Activated B cell treated with CpG ODN at 0.5 μM for 24 hours (primary cell): ENCODE measurements around the gene CAST. TPM values are rescaled to one million over a fixed set of nuclear protein-coding genes. Genes with fewer than 3 reads are reported as not detected.
"Not testable (repeated sequence)": the region's sequence is repeated elsewhere in the genome, so short reads cannot be mapped to it uniquely, and the experiment has no call there.

Experiments
- ATAC-seq: fragments of 200-7000 bp; cut with Tn5 transposase; one replicate; pipeline ENCODE4 v1.10.0; 2021; ENCODE audit warnings: low read depth, mild to moderate bottlenecking, moderate library complexity
- CTCF ChIA-PET: fragments of 350-600 bp; sonication (Branson Sonifier 250); formaldehyde crosslinking; loops from one replicate; lab custom pipeline; 2021; ENCODE audit warnings: antibody characterized with exemption; lab: Charles Lee
- POLR2A ChIA-PET: fragments of 350-600 bp; sonication (Branson Sonifier 250); formaldehyde crosslinking; loops from one replicate; lab custom pipeline; 2021; ENCODE audit warnings: antibody characterized with exemption; lab: Charles Lee
- DNase-seq: peaks from one replicate; pipeline ENCODE4 v3.0.0; 2022
- H3K27ac Mint-ChIP-seq: one replicate; pipeline ENCODE4 v1.8.0; 2020; ENCODE audit warnings: mixed read lengths
- H3K27me3 Mint-ChIP-seq: one replicate; pipeline ENCODE4 v1.8.0; 2021; ENCODE audit warnings: mixed read lengths
- H3K36me3 Mint-ChIP-seq: one replicate; pipeline ENCODE4 v1.8.0; 2021; ENCODE audit warnings: low read depth, mixed read lengths
- H3K4me1 Mint-ChIP-seq: one replicate; pipeline ENCODE4 v1.8.0; 2021; ENCODE audit warnings: mixed read lengths
- H3K4me3 Mint-ChIP-seq: one replicate; pipeline ENCODE4 v1.8.0; 2020; ENCODE audit warnings: mild to moderate bottlenecking, mixed read lengths
- H3K9me3 Mint-ChIP-seq: one replicate; pipeline ENCODE4 v1.8.0; 2020; ENCODE audit warnings: mixed read lengths
- CTCF ChIP-seq: fragments of 200-600 bp; IDR thresholded peaks from one replicate; pipeline ENCODE4 v1.8.0; 2022; ENCODE audit warnings: antibody characterized with exemption, mild to moderate bottlenecking
- intact Hi-C: fragments of 100-400 bp; cut with micrococcal nuclease; formaldehyde crosslinking; loops from one replicate; pipeline ENCODE4 v1.15.1; 2024
- total RNA-seq: library from RNA; stranded (reverse); gene quantifications from 2 replicates; pipeline ENCODE4 v1.2.3, GENCODE V29; 2022

The CAST gene
- total RNA-seq, result 199 and 211 TPM in 2 replicates

- Mint-ChIP-seq H3K36me3 (peaks cover 16% of the 10 kb centered on the region), H3K4me3 (peak within 1 kb of the TSS; percentile 99), H3K4me1 (peaks cover 50% of the 10 kb centered on the region), H3K9me3 (no peaks in the 10 kb centered on the region), H3K27ac (peak within 1 kb of the TSS; percentile 98), H3K27me3 (no peaks in the 10 kb centered on the region)
- peak; percentile 79 for DNase-seq
- TF ChIP-seq CTCF, result no peak
- POLR2A ChIA-PET, result interaction anchor here (0.5 to 2.5 kb wide), 23 partner anchors 9 to 1107 kb away, joined by 3 to 32 read pairs (median 4); partner anchors contain the start of genes ARSK, ERAP1, LNPEP and RFESD
- ATAC-seq, result peak; percentile 74
- CTCF ChIA-PET, result interaction anchor here (1.0 kb wide), 1 partner anchor 48 kb away, joined by 4 read pairs; no protein-coding TSS in a partner anchor
- intact Hi-C loops, result loop anchor here (1.0 to 5.0 kb wide), 12 partner anchors 41 to 1107 kb away; partner anchors contain the start of genes ARSK, ELL2, RFESD and RIOK2
Observed at GRCh38 chr5:96661855-96662724, at the start of gene CAST. Gene CAST, plus strand, starts transcription at chr5:96662376. Its CDS starts 47 bp downstream, at chr5:96662423.

- Mint-ChIP-seq H3K4me3 (no peak overlapping the region), H3K27ac (no peak overlapping the region), H3K27me3 (peaks cover 13% of the 10 kb centered on the region), H3K9me3 (no peaks in the 10 kb centered on the region), H3K4me1 (peaks cover 4% of the 10 kb centered on the region), H3K36me3 (no peaks in the 10 kb centered on the region)
- ChIA-PET CTCF (interaction anchor here (0.6 to 2.9 kb wide), 18 partner anchors 9 to 920 kb away, joined by 3 to 22 read pairs (median 4); partner anchors contain the start of gene CAST), POLR2A (interaction anchor here (1.0 kb wide), 1 partner anchor 48 kb away, joined by 3 read pairs; the partner anchor contains the start of gene CAST)
- peak; percentile 50 for ATAC-seq
- intact Hi-C loops, result loop anchor here (1.0 to 2.0 kb wide), 5 partner anchors 47 to 549 kb away; no protein-coding TSS in a partner anchor
- DNase-seq, result no peak
- TF ChIP-seq CTCF, result peak; percentile 22
Observed at GRCh38 chr5:96614110-96614691, 48.0 kb upstream of the CAST start.

GRCh38 chr5:96615223-96615622 is 47.0 kb upstream of the CAST start:
- ATAC-seq (no peak), DNase-seq (no peak)
- no peak overlapping the region for H3K27ac Mint-ChIP-seq
- TF ChIP-seq CTCF, result no peak
- no peaks in the 10 kb centered on the region for H3K36me3 Mint-ChIP-seq
- peaks cover 13% of the 10 kb centered on the region for H3K27me3 Mint-ChIP-seq
- ChIA-PET CTCF (interaction anchor here (1.2 to 2.9 kb wide), 8 partner anchors 14 to 546 kb away, joined by 3 to 22 read pairs (median 6); no protein-coding TSS in a partner anchor), POLR2A (interaction anchor here (0.7 to 1.0 kb wide), 2 partner anchors 47 to 82 kb away, joined by 3 to 6 read pairs; partner anchors contain the start of gene CAST)
- H3K4me1 Mint-ChIP-seq, result peaks cover 4% of the 10 kb centered on the region
- H3K4me3 Mint-ChIP-seq, result no peak overlapping the region
- intact Hi-C loops, result loop anchor here (2.0 kb wide), 1 partner anchor 138 kb away; no protein-coding TSS in a partner anchor
- peaks cover 3% of the 10 kb centered on the region for H3K9me3 Mint-ChIP-seq

DNA sequence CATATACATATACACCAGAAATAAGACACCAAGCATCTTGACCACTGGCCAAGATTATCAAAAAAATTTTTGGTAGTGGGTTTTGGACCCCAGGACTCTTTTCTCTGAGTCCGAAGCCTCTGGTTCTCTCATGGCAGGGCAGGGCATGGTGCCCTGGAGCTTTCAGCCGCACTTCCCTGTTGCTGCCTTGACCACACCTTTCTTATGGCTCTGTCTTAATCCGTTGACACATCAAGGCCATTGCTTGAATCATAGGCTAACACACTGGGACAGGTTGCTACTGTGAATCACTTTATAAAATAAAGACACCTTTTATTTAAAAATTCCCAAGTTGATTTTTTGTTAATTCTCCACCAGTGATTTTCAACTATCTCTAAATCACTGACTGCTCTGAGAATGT is 45.4 kb upstream of the CAST start:
- Mint-ChIP-seq H3K27ac (no peak overlapping the region), H3K36me3 (no peaks in the 10 kb centered on the region), H3K4me3 (no peak overlapping the region), H3K4me1 (peaks cover 4% of the 10 kb centered on the region), H3K9me3 (peaks cover 3% of the 10 kb centered on the region), H3K27me3 (peaks cover 13% of the 10 kb centered on the region)
- intact Hi-C loops, result no loop called here
- ATAC-seq (no peak), DNase-seq (no peak)
- no peak for TF ChIP-seq CTCF
- ChIA-PET CTCF (interaction anchor here (0.8 to 1.0 kb wide), 3 partner anchors 14 to 545 kb away, joined by 3 to 4 read pairs (median 3); no protein-coding TSS in a partner anchor), POLR2A (no interaction called here)

DNA sequence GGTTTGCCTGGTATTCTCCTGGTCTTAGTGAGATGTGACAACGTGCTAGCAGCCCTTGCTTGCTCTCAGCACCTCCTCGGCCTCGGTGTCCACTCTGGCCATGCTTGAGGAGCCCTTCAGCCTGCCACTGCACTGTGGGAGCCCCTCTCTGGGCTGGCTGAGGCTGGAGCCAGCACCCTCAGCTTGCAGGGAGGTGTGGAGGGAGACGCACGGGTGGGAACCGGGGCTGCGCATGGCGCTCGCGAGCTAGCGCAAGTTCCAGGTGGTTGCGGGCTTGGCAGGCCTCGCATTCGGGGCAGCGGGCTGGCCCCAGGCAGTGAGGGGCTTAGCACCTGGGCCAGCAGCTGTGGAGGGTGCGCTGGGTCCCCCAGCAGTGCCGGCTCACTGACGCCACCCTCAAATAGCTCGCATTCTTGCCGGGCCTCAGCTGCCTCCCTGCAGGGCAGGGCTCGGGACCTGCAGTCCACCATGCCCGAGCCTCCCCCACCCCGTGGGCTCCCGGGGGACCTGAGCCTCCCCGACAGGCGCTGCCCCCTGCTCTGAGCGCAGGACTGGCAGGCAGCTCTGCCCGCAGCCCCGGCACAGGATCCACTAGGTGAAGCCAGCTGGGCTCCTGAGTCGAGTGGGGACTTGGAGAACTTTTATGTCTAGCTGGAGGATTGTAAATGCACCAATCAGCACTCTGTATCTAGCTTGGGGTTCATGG is 43.7 kb upstream of the CAST start:
- H3K4me1 Mint-ChIP-seq, H3K27ac Mint-ChIP-seq, ATAC-seq, H3K4me3 Mint-ChIP-seq, DNase-seq, H3K36me3 Mint-ChIP-seq, H3K27me3 Mint-ChIP-seq, intact Hi-C loops, H3K9me3 Mint-ChIP-seq: not testable (repeated sequence)
- ChIA-PET POLR2A (interaction anchor here (1.1 kb wide), 1 partner anchor 44 kb away, joined by 3 read pairs; the partner anchor contains the start of gene CAST), CTCF (interaction anchor here (1.2 kb wide), 1 partner anchor 134 kb away, joined by 3 read pairs; no protein-coding TSS in a partner anchor)
